Medulla oblongata (tissue), 1 donor: Measurements from ENCODE around the gene KANSL3.

ENCODE experiments used
- DNase-seq: peaks from one replicate; pipeline ENCODE4 v3.0.0-alpha.2; 2015; ENCODE audit errors: extremely low spot score

Gene KANSL3

GRCh38 chr2:96604104-96604503 lies 34.0 kb downstream of the KANSL3 start:
- DNase-seq, result no peak

DNA sequence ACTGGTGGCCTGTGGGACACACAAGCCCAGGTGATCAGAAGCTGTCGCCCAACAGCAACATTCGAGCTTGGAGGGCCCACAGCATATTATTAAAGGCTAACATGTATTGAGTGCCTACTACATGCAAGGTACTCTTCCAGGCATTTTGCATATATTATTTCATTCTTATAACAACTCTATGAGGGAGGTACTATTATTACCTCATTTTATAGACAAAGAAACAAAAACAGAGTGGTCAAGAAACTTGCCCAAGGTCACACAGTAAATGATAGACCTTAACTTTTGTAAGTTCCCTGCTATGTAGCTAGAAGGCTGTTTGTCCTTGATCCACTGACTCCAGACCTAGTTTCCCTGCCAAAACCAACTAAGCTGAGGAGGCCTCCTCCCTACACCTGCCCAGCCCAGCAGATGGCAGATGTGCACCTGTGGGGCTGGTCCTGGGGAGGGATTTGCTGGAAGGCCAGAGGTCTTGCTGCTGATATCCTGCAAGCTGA lies 35.7 kb downstream of the KANSL3 start:
- no peak for DNase-seq

DNA sequence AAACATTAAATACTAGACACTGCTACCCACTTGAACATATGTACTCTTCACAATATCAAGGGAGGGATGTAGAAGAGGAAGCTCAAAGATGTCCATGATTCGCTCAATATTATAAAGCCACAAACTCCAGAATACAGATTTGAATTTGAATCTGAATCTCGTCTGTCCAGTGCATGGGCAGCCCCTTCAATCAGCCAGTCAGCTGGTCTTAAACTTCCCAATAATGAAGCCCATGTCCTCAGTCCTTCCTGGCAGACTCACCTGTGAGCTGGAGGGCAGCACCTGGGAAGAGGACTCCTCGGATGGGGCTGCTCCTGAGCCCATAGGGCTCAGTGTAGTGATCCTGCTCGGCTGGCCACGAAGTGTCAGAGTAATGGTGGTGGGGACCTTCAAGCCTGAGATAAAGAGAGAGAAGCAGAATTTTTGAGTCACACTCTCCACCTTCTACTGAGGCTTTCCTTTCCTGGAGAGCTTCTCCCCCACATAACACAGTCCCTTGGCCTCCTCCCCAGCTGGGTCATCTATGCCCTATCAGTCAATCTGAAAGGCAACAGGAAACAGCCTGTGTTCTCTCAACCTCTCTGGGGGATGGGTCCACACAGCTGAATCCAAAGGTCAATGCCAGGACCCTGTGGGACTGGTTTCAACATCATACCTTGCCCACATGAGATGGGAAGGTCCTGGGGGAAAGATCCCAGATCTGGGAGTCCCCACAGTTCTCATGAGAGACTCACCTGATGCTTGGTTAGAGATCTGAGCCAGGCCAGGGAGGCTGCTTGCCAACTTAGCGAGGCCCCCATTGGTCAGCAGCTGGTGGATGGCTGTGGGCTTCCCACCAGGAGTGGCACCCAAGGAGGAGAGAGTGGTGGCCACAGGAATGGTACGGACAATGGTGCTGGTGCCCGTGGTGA lies 36.5 kb downstream of the KANSL3 start:
- DNase-seq, result no peak

- DNase-seq, result no peak
Measured at GRCh38 chr2:96599941-96600340, 38.2 kb downstream of the KANSL3 start.

- DNase-seq, result no peak
Measured at GRCh38 chr2:96596596-96596995, 41.5 kb downstream of the KANSL3 start.

- DNase-seq, result no peak
Measured at GRCh38 chr2:96594691-96595152, 43.4 kb downstream of the KANSL3 start.

DNA sequence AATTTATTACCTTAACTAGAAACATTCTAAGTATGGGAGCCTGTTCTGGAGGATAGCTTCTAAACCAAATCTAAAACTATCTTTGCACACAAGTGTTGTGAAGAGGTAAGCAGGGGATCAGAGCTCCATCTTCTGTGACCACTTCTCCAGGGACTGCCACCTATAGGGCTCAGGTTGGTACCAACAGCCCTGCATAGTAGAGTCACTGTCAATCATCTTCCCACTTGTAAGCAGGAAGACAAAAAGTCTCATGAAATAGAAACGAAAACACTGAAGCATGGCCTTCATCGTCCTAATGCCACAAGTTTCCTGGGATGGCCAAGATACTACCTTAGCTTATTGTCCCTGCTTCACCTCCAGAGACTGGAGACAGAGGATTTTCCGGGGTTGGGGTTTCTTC lies 43.8 kb downstream of the KANSL3 start:
- no peak for DNase-seq

GRCh38 chr2:96591494-96591893 lies 46.6 kb downstream of the KANSL3 start:
- DNase-seq, result no peak

GRCh38 chr2:96591054-96591453 lies 47.1 kb downstream of the KANSL3 start:
- DNase-seq, result no peak

DNA sequence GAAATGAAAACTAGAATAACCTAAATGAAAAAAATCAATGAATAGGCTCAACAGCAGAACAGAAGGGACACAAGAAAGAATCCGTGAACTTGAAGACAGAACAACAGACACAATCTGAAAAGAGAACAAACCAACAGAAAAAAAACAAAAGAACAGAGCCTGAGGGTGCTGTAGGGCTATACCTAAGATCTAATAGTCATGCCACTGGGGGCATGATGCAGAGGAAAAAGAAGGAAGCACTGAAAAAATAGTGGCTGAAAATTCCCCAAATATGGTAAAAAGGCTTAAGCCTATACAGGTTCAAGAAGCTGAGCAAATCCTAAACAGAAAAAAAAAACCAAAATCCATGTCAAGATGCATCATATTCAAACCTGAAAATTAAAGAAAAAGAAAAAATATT lies 50.3 kb downstream of the KANSL3 start:
- DNase-seq, result no peak

GRCh38 chr2:96584017-96584416 lies 54.1 kb downstream of the KANSL3 start:
- no peak for DNase-seq

- no peak for DNase-seq
Measured at GRCh38 chr2:96580771-96581170, 57.3 kb downstream of the KANSL3 start.

DNA sequence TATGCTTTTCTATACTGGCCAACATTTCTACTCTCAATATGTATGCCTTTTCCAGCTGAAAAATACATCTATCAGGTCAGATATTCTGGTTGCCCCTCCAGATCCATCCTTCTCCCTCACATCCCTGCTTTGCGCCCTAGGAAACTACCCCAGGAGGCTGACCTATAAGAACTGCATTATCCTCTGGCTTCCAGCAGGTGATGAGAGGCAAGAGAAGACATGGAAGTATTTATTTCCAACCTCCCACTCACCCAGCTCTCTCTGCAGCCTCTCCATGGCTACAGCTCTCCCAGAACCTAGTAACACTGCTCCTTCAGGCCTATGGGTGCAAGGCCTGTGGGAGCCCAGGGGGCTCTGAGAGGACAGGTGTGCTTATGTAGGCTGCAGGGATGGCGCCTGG lies 58.7 kb downstream of the KANSL3 start:
- no peak for DNase-seq

GRCh38 chr2:96578731-96579130 lies 59.4 kb downstream of the KANSL3 start:
- DNase-seq, result no peak

GRCh38 chr2:96577501-96577900 lies 60.6 kb downstream of the KANSL3 start:
- DNase-seq, result no peak

DNA sequence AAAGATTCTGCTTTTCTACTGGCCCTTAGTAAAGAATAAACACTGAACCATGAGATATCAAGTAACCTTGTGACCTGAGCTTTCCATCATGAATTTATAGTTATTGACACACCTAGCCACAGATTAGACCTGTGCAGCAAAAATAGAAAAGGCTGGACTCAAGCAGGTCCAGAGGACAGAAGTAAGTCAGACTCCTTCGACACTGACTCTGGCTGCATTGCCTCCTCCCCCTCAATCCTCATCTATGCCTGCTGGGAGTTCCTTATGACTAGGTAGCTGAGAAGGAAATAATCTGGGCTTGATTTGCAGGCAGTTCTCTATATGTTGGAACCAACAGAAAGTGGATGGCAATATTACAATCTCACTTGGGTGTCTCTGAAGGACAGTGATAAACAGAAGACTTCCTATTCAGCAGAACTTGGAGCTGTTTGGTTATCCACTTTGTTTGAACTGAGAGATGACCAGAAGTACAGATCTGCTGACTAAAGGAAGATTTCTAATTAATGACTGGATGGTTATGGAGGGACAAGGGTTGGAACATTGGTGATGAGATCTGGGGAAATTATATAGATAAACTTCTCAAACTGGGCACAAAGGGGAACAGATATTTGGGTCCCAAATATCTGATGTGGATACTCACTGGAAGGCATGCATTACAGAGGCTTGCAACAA lies 62.2 kb downstream of the KANSL3 start:
- no peak for DNase-seq

DNA sequence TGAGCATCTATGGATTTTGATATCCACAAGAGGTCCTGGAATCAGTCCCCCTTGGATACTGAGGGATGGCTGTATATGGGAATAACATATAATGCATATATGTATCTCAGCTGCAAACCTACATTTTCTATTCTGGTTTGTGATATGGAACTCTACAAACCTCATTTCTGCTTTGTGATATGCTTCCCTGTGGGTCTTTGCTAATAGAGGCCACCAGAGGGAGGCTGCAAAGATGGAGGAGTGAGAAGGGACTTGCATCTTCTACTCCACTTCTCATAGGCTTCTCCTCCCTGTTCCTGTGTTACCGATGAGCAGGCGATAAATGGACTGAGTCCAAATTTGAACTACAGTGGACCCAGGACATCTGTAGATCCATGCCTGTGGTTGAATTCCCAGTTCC lies 63.7 kb downstream of the KANSL3 start:
- DNase-seq, result no peak

DNA sequence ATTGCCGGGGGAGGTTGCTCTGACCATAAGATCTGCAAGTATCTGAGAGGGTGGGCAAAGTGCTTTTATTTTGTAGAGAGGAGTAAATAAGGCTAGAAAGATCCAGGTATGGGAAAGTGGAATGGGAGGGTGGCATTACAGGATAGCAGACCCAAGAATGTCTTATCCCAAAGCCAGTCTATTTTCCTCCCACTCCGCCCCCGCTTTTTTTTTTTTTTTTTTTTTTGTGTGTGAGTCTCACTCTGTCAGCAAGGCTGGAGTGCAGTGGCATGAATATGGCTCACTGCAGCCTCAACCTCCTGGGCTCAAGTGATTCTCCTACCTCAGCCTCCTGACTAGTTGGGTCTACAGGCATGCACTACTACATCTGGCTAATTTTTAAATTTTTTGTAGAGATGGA lies 70.0 kb downstream of the KANSL3 start:
- DNase-seq, result no peak

GRCh38 chr2:96565111-96565510 lies 73.0 kb downstream of the KANSL3 start:
- no peak for DNase-seq

DNA sequence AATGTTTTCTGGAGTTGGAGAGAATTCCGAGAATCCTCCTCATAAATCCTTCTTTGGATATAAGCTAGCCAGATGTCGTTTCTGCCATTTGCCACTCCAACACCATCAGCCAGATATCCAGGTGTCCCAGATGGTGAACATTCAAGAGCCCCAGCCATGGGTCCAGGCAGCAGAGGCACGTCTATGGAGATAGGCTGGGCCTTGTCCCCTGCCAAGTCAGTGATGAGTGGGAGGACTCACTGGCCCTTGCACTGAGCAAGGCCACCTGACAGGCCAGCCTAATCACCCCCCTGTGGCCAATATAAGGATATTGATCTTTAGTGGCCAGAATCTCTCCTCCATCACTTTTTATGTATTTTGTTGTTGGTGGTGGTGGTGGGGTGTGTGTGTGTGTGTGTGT lies 73.5 kb downstream of the KANSL3 start:
- DNase-seq, result no peak

- no peak for DNase-seq
Measured at GRCh38 chr2:96564026-96564425, 74.1 kb downstream of the KANSL3 start.

DNA sequence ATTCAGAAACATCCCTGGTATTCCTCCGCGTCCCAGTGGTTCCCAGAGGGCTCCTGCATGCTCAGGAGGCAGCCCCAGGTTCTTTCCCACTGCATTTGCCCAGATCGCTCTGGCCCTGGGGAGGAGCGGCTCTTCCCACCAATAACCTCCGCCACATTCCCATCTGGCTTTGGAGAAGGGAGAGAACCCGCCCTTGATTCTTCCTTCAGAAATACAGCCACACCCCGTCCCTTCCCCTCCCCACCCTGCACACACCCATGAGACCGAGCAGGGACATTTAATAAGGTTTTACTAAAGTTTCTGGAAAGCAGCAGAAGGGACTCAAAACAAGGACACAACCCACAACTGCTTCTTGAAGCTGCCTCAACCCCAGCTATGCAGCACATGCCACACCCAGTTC lies 79.6 kb downstream of the KANSL3 start:
- DNase-seq, result no peak

DNA sequence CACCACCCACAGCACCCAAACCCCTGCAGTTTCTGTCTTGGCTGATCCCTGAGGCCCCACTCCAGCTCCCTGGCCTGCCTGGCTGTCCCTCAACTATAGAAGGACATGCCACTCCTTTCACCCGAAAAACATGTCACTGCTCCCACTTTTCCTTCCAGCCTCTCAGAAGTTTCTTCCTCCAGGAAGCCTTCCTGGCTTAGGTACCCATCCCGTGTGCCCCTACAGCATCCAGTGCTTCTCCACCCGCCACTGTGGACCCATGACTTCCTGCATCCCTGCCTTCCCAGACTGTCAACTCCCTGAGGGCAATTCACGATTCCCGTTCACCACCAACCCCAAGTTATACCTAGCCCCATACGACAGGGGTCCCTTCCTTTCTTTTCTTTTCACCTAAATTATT lies 80.1 kb downstream of the KANSL3 start:
- DNase-seq, result no peak
